GM12878 (cell line): ENCODE measurements around the gene TECPR1. TPM values are rescaled to one million over a fixed set of nuclear protein-coding genes. Genes with fewer than 3 reads are reported as not detected.

Source experiments
- ATAC-seq: fragments of 200-7000 bp; cut with Tn5 transposase; 3 replicates; pipeline ENCODE4 v1.9.1; 2020; ENCODE audit warnings: mild to moderate bottlenecking, moderate library complexity
- BruUV-seq: library from RNA; stranded (reverse); fragments of 400-500 nt; replicated peaks from 2 replicates; lab custom pipeline; 2021; lab: Mats Ljungman, UMichigan
- CTCF ChIA-PET: fragments of 300-600 bp; sonication (Branson Sonifier 250); formaldehyde crosslinking; extraction: SDS; loops from one replicate; lab custom pipeline; 2021; ENCODE audit warnings: inconsistent platforms; lab: Yijun Ruan, JAX
- POLR2A ChIA-PET: fragments of 350-600 bp; formaldehyde crosslinking; extraction: SDS; loops from one replicate; lab custom pipeline; 2021; ENCODE audit warnings: inconsistent platforms; lab: Charles Lee
- RAD21 ChIA-PET: fragments of 300-600 bp; sonication (Branson Sonifier 250); formaldehyde crosslinking; loops from one replicate; lab custom pipeline; 2023; ENCODE audit warnings: antibody characterized with exemption; ENCODE audit not compliant: unreplicated experiment; lab: Charles Lee
- SMC1A ChIA-PET: fragments of 300-600 bp; sonication (Branson Sonifier 250); formaldehyde crosslinking; loops from one replicate; lab custom pipeline; 2023; ENCODE audit not compliant: unreplicated experiment, uncharacterized antibody; lab: Charles Lee
- DNase-seq: peaks from one replicate; pipeline ENCODE4 v3.0.0-alpha.2; 2011; ENCODE audit warnings: low read depth, low spot score
- FAIRE-seq: peaks from 3 replicates; lab custom pipeline; 2011; peaks lifted over from hg19 to GRCh38; lab: Jason Lieb, UNC
- H2AFZ ChIP-seq: 2 replicates; pipeline ENCODE4 v1.6.0; 2011; ENCODE audit warnings: low read depth, low read length, control low read depth; ENCODE audit not compliant: control insufficient read depth
- H3K27ac ChIP-seq: 2 replicates; pipeline ENCODE4 v1.5.1; 2011; ENCODE audit warnings: control low read depth; ENCODE audit not compliant: control insufficient read depth, insufficient read depth
- H3K27me3 ChIP-seq, 2 experiments: replicated peaks in 1 of 2; 2 replicates each; pipeline versions ENCODE4 v1.6.0 to v1.6.1; 2011; ENCODE audit warnings: low read length in 1 of 2; ENCODE audit not compliant: control insufficient read depth in 2 of 2, insufficient read depth in 2 of 2
- H3K36me3 ChIP-seq, 2 experiments: 2 replicates each; pipeline ENCODE4 v1.5.1; 2011; ENCODE audit warnings: low read length in 1 of 2; ENCODE audit not compliant: control insufficient read depth in 2 of 2, insufficient read depth in 2 of 2
- H3K4me1 ChIP-seq: 2 replicates; pipeline ENCODE4 v1.6.1; 2011; ENCODE audit warnings: mild to moderate bottlenecking, low read length, moderate library complexity, mixed read lengths; ENCODE audit not compliant: control insufficient read depth, insufficient read depth
- H3K4me2 ChIP-seq: 2 replicates; pipeline ENCODE4 v1.6.0; 2011; ENCODE audit warnings: control low read depth; ENCODE audit not compliant: control insufficient read depth, insufficient read depth
- H3K4me3 ChIP-seq: fragments of 200-600 bp; sonication (generic); 2 replicates; pipeline ENCODE4 v1.5.1; 2016
- H3K79me2 ChIP-seq: 2 replicates; pipeline ENCODE4 v1.6.0; 2011; ENCODE audit warnings: low read length; ENCODE audit not compliant: control insufficient read depth, insufficient read depth
- H3K9ac ChIP-seq: 2 replicates; pipeline ENCODE4 v1.8.0; 2011; ENCODE audit warnings: low read length, control low read depth, mixed read lengths; ENCODE audit not compliant: control insufficient read depth, insufficient read depth
- H3K9me3 ChIP-seq: replicated peaks from 3 replicates; pipeline ENCODE4 v1.5.1; 2011; ENCODE audit warnings: mild to moderate bottlenecking, low read length; ENCODE audit not compliant: control insufficient read depth, insufficient read depth
- H4K20me1 ChIP-seq: 2 replicates; pipeline ENCODE4 v1.6.0; 2011; ENCODE audit not compliant: control insufficient read depth, insufficient read depth
- CHD2 ChIP-seq: IDR thresholded peaks from 2 replicates; pipeline ENCODE4 v1.6.1; 2011; ENCODE audit warnings: low read depth, low read length, improper control_type of control experiment, borderline replicate concordance
- EGR1 ChIP-seq, 2 experiments: IDR thresholded peaks; 1 replicate in 1 of 2; 2 replicates in 1 of 2; pipeline ENCODE4 v1.6.1; 2011 to 2012; ENCODE audit warnings: low read depth in 2 of 2, low read length in 2 of 2, borderline replicate concordance in 1 of 2, mild to moderate bottlenecking in 1 of 2, moderate library complexity in 1 of 2
- NRF1 ChIP-seq: conservative IDR thresholded peaks from 2 replicates; pipeline ENCODE4 v1.6.1; 2011; ENCODE audit warnings: mild to moderate bottlenecking, low read depth, low read length, improper control_type of control experiment
- RFX5 ChIP-seq: IDR thresholded peaks from 2 replicates; pipeline ENCODE4 v1.6.1; 2011; ENCODE audit warnings: low read depth, low read length, improper control_type of control experiment
- STAT3 ChIP-seq: IDR thresholded peaks from 2 replicates; pipeline ENCODE4 v1.6.1; 2011; ENCODE audit warnings: low read depth, low read length, improper control_type of control experiment
- WGBS: methylation state at CpG from one replicate; pipeline ENCODE4 v1.1.6; 2016; ENCODE audit warnings: low lambda C conversion rate; ENCODE audit not compliant: insufficient replicate concordance, insufficient coverage; ENCODE audit errors: missing lambda C conversion rate; 5-methylcytosine and 5-hydroxymethylcytosine counted together
- in situ Hi-C: fragments of 300-500 bp; cut with MboI; formaldehyde crosslinking; loops from 9 replicates; pipeline ENCODE4 v1.14.3; 2018; ENCODE audit warnings: mixed read lengths
- intact Hi-C: fragments of 100-400 bp; cut with micrococcal nuclease; formaldehyde crosslinking; loops from one replicate; pipeline ENCODE4 v1.14.2; 2022; ENCODE audit not compliant: unreplicated experiment
- polyA plus RNA-seq, 11 experiments: library from polyadenylated mRNA; depleted of rRNA in 4 of 11; unstranded in 6 of 11; stranded (reverse) in 5 of 11; fragments of >200 nt; fragmentation: Nextera tagmentation in 4 of 11; fragmentation: Illumina TruSeq in 1 of 11; extraction: Ambion mirVana in 4 of 11; extraction: Trizol in 1 of 11; gene quantifications; 1 replicate in 1 of 11; 2 replicates in 10 of 11; pipeline versions ENCODE4 v1.2.1 to v1.2.3, GENCODE V29; 2011 to 2016; ENCODE audit warnings: inconsistent platforms in 2 of 11, missing spikeins in 2 of 11, low read depth in 1 of 11
- total RNA-seq, 4 experiments: library from RNA; depleted of rRNA in 3 of 4; stranded (reverse); fragments of >200 nt in 3 of 4; fragmentation: Illumina TruSeq in 1 of 4; extraction: Trizol in 1 of 4; gene quantifications; 2 replicates each; pipeline versions ENCODE4 v1.2.1 to v1.2.3, GENCODE V29; 2013 to 2021
- TF ChIP-seq, protein P1 (sequence below): fragments of 450-650 bp; IDR thresholded peaks from 2 replicates; pipeline ENCODE4 v1.6.1; 2016; ENCODE audit warnings: mild to moderate bottlenecking, moderate library complexity, borderline replicate concordance

TECPR1 gene
- total and polyA plus RNA-seq, 10 of the 15 experiments (the other 5 are each of a cell fraction or from before 2014, with no cell fraction given), result 0.26 to 16.8 (median 4.2) TPM

DNA sequence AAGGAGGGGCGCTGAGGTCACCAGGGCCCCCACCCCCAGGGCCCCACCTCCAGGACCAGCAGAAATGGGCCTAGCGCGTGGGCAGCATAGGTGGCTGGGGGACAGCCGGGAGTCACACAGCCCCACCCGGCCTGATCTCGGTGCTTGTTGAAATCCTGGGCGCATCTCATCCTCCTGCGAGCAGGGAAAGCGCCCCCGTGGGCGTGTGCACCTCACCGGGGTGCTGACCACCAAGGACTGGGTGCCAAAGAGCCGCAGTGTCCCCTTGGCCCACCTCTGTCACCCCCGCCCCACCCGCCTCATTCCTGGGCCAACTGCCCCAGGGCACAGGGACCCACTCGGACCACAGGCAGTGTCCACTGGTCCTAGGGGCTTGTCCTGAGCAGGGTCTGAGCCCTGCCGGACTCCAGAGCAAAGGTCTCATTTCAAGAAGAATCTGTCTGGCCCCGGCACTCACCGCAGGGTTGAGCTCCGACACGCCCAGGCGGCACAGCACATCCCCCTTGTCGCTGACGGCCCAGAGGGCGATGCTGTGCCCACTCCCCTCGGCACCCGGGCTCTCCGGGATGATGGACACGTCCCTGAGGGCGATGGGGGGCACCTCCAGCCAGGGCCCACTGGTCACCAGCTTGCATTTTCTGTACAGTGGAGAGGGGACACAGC, 29.4 kb downstream of the TECPR1 start:
- no peak for ATAC-seq

More for the DNA sequence above, 29.4 kb downstream of the TECPR1 start:
- Histone ChIP-seq H2AFZ (no peak overlapping the region), H3K4me3 (no peak overlapping the region), H3K36me3 (no peaks in the 10 kb centered on the region), H3K4me1 (peaks cover 23% of the 10 kb centered on the region), H3K27ac (no peak overlapping the region), H3K9ac (no peak overlapping the region), H3K4me2 (no peak overlapping the region), H3K9me3 (no peaks in the 10 kb centered on the region)
- ChIA-PET RAD21 (no interaction called here), SMC1A (no interaction called here)
- 96% methylated on average over 28 of the region's 30 CpGs for WGBS
- intact Hi-C loops (no loop called here), in situ Hi-C loops (no loop called here)
- BruUV-seq, result no TSS peak
- TF ChIP-seq NRF1 (no peak), RFX5 (no peak), EGR1 (IDR thresholded peaks at IDR 0.05; ENCODE audit: borderline replicate concordance in 1 of 2, low read depth in 2 of 2, low read length in 2 of 2) (no peak), STAT3 (no peak), CHD2 (no peak)
- TF ChIP-seq, protein P1, sequence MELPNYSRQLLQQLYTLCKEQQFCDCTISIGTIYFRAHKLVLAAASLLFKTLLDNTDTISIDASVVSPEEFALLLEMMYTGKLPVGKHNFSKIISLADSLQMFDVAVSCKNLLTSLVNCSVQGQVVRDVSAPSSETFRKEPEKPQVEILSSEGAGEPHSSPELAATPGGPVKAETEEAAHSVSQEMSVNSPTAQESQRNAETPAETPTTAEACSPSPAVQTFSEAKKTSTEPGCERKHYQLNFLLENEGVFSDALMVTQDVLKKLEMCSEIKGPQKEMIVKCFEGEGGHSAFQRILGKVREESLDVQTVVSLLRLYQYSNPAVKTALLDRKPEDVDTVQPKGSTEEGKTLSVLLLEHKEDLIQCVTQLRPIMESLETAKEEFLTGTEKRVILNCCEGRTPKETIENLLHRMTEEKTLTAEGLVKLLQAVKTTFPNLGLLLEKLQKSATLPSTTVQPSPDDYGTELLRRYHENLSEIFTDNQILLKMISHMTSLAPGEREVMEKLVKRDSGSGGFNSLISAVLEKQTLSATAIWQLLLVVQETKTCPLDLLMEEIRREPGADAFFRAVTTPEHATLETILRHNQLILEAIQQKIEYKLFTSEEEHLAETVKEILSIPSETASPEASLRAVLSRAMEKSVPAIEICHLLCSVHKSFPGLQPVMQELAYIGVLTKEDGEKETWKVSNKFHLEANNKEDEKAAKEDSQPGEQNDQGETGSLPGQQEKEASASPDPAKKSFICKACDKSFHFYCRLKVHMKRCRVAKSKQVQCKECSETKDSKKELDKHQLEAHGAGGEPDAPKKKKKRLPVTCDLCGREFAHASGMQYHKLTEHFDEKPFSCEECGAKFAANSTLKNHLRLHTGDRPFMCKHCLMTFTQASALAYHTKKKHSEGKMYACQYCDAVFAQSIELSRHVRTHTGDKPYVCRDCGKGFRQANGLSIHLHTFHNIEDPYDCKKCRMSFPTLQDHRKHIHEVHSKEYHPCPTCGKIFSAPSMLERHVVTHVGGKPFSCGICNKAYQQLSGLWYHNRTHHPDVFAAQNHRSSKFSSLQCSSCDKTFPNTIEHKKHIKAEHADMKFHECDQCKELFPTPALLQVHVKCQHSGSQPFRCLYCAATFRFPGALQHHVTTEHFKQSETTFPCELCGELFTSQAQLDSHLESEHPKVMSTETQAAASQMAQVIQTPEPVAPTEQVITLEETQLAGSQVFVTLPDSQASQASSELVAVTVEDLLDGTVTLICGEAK, result no peak
- TF ChIP-seq, all 136 proteins: peak for 0
- ChIA-PET POLR2A (no interaction called here), CTCF (no interaction called here)
- Histone ChIP-seq H3K27me3 (no peaks in the 10 kb centered on the region), H3K79me2 (no peaks in the 10 kb centered on the region), H4K20me1 (no peaks in the 10 kb centered on the region)
- FAIRE-seq, result no peak
- no peak for DNase-seq
